Endometrial microvascular endothelial cells (primary cell): ENCODE data around the gene C19orf12. TPM values are rescaled to one million over a fixed set of nuclear protein-coding genes. Genes with fewer than 3 reads are reported as not detected.
"Not testable (repeated sequence)": the region's sequence is repeated elsewhere in the genome, so short reads cannot be mapped to it uniquely, and the experiment has no call there.

Experiments used
- in situ Hi-C: cut with HindIII; loops from 2 replicates; pipeline ENCODE4 v1.10.0; 2017; ENCODE audit warnings: low sequenced_read_pairs, low pct_unique_long_range_greater_than_20kb; ENCODE audit errors: inconsistent ontology term
- total RNA-seq: library from RNA; depleted of rRNA; stranded (reverse); fragments of >200 nt; gene quantifications from one replicate; pipeline ENCODE4 v1.2.3, GENCODE V29; 2015; ENCODE audit errors: inconsistent ontology term

Gene C19orf12
- total RNA-seq, 1 donor from 2014 or later, result 30.4 TPM

GRCh38 chr19:29737461-29738000 lies 22.5 kb upstream of the C19orf12 start:
- in situ Hi-C loops, result no loop called here

DNA sequence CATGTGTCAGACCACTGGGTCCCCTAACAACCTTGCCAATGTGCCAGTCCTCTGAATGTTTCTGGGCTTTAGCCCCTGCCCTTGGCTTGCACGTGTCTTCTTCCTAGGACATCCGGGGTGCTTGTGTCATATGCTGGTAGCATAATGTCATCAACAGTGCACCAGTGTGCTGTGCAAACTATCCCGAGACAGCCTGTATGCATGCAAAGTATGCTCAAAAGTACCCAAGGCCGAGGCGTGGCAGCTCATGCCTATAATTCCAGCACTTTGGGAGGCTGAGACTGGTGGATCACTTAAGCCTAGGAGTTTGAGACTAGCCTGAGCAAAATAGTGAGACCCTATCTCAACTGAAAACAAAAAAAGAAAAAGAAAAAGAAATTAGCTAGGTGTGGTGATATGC lies 20.8 kb upstream of the C19orf12 start:
- in situ Hi-C loops, result no loop called here

DNA sequence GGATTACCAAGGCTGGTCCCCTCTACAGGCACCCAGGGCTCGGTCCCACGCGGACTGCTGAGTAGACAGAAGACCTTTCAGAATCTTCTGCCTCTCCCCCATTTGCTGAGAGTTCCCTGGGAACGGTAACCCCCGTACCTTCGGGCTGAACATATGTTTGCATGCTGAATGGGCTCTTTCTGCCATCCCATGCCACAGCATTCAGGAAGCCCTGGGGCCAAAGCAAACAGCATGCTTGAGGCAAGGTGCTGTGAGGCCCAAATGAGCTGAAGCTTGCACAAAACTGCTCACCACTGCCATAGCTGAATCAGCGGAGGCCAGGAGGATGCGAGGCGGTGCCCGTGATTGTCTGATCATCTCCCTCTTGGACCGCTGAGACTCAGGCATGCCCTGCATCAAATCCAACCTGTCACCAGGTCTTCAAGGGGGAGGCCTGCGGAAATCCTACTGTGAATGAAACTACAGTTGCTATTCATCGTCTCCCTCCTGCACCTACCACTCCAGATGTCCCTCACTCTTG lies 16.3 kb upstream of the C19orf12 start:
- in situ Hi-C loops, result no loop called here

DNA sequence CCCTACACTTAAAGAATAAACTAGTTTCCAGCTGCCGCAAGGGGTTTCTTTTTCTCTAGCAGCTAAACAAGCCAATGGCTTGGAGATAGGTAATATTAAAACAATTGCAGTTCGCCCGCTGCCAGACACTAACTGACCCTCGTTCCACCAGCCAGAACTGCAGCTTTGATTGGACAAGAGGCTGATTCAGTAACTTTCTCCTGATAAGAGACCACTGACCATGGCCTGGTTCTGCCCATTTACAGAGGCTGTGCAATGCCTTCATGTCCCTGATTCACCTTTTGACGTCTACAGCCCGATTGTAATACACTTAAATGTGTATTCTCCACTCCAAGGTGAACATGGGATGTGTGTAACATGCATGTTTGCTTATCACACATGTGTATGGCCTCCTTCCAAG lies 12.8 kb upstream of the C19orf12 start:
- in situ Hi-C loops, result no loop called here

GRCh38 chr19:29724746-29725145 lies 9.7 kb upstream of the C19orf12 start:
- in situ Hi-C loops, result no loop called here

DNA sequence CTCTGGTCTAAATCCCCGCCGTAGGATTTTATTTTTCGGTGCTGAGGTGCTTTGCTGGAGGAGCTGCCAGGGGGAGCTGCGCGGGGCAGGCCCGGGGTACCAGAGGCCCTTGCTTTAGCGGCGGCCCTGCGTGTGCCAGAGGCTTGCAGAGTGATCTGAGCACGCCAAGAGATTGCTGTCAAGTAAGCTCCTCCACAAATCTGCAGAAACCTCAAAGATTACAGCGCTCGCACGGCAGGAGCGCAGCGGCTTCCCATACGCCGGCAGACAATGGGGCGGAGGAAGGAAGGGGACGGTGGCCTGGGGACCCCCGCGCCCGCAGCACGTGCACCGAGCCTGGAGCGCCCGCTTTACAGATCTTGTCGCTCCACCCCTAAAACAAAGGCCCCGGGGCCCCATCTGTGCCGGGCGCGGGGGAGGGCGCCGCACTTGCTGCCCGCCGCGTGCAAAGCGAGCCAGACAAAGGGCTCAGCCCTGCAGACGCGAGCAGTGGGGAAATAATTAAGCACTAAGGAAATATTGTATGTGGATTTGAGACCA lies 9.1 kb upstream of the C19orf12 start:
- in situ Hi-C loops, result no loop called here

DNA sequence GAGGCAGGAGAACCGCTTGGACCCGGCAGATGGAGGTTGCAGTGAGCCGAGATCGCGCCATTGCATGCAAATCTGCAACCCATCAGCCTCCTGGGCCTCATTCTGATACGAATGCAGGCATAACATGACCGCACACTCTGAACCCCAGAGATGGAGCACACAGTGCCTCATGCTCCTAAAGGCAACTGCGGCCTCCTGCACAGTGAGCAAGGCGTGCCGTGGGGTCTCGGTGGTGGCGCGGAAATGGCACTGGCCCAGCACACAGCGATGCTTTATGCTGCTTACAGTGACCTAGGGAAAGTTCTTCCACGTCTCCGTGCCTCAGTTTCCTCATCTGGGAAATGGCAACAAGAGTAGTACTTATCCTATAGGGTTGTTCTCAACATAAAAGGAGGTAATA lies 2.0 kb upstream of the C19orf12 start:
- in situ Hi-C loops, result loop anchor here (10.0 kb wide), 1 partner anchor 112 kb away; the partner anchor contains the start of gene POP4

- in situ Hi-C loops, result loop anchor here (10.0 kb wide), 1 partner anchor 111 kb away; the partner anchor contains the start of gene POP4
Measured at GRCh38 chr19:29715701-29716581, 880 bp upstream of the C19orf12 start.

- in situ Hi-C loops, result loop anchor here (10.0 kb wide), 1 partner anchor 110 kb away; the partner anchor contains the start of gene POP4
Measured at GRCh38 chr19:29714371-29714952, 599 bp downstream of the C19orf12 start.

DNA sequence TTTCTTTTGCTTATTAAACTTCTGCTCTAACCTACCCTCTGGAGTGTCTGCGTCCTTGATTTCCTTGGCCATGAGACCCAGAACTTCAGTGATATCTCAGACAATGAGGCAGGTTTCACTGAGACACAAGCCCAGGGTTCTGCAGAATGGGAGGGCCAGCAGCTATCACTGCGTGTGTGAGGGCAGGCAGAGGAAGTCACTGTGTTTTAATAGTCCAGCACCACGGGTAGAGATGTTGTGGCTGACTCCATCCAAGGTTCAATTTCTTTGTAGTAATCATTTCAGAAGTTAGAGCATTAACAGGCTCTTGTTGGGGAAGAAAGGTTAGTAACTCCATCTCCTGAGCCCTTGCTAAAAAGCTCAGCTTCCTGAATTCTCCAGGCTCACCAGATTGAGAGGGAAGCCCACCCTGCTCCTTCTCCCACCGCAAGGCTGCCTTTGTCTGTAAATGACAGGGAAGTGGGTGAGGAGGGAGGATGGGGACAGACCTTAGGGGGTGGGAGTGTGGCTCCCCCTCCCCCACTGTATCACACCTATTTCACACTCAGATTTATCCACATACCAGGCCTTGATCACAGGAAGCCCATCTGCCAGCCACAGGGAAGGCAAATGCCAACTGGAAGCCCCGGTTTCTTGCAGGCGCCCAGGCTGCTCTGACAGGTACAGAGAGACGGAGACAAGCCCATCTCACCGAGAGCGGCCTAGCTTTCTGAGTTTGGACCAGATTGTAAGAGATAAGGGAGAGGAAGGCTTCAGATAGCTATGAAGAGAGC lies 2.1 kb downstream of the C19orf12 start:
- in situ Hi-C loops, result loop anchor here (10.0 kb wide), 1 partner anchor 108 kb away; the partner anchor contains the start of gene POP4

DNA sequence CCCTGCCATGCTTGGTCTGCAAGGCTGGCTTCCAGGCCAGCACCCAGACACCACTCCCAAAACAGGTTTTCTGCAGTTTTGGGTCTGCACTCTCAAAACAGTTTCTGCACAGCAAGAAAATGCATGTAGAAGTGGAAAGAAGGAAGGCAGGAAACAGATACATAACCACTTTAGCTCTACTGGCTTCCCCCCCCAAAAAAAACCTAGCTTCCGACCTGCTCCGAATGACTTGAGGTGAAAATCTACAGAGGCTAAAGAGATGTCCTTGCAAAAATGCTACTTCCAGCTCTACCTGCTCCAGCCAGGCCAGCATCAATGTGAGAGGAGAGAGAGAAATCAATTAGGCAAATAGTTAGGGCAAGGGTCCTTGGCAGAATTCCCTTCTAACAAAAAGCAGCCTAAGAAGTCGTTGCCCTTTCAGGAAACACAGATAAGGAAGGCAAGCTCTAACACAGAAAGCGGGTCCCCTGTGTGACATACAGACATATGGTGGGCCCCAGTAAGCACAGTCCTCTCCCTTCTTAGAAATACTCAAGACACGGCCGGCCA lies 3.4 kb downstream of the C19orf12 start:
- in situ Hi-C loops, result loop anchor here (10.0 kb wide), 1 partner anchor 107 kb away; the partner anchor contains the start of gene POP4

DNA sequence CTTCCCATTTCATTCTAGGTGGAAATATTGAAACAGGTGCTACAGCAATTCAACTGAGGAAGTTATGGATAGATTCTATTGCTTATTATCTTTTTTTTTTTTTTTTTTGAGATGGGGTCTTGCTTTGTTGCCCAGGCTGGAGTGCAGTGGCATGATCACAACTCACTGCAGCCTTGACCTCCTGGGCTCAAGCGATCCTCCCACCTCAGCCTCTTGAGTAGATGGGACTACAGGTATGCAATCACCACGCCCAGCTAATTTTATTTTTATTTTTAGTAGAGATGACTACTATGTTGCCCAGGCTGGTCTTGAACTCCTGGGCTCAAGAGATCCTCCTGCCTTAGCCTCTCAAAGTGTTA lies 5.6 kb downstream of the C19orf12 start:
- in situ Hi-C loops, result not testable (repeated sequence)

DNA sequence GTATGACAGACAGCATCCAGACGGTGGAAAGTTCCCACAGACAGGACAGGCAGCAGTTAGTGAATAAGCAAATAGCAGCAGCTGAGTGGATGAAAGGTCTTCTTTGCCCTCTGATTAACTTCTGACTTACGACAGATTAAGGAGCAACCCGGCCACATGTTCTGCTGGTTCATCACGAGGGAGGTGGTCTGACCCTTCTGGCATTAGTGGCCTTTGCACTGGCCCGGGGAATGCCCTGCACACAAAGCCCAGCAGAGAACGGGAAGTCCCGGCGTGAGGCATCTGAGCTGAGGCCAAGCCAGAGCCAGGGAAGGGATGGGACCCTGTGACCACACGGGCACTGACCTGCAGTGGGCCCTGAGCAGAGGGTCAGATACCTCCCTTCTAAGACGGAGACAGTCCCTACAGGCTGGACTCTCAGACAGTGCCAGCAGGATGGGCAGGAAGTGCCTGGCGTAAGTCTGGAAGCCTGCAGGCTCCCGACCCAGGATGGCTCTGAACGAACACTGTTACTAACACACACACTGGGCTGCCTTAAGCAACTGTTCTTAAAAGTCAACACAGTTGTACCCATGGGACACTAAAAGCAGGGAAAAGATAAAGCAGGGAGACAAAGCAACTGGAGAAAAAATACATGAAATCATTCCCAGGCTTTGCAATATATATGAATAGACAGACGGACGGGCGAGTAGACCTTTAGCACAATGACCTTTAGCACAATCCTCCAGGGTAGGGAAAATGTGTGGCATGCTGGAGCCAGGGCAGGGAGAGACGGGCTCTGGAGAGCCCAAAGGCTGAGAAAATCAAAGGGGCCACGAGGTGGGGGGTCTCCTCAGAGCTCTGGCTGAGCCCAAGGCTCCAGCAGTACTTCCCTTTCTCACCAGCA lies 6.3 kb downstream of the C19orf12 start:
- in situ Hi-C loops, result no loop called here

- in situ Hi-C loops, result no loop called here
Measured at GRCh38 chr19:29706635-29707034, 8.4 kb downstream of the C19orf12 start.

- in situ Hi-C loops, result no loop called here
Measured at GRCh38 chr19:29705706-29706105, 9.4 kb downstream of the C19orf12 start.

DNA sequence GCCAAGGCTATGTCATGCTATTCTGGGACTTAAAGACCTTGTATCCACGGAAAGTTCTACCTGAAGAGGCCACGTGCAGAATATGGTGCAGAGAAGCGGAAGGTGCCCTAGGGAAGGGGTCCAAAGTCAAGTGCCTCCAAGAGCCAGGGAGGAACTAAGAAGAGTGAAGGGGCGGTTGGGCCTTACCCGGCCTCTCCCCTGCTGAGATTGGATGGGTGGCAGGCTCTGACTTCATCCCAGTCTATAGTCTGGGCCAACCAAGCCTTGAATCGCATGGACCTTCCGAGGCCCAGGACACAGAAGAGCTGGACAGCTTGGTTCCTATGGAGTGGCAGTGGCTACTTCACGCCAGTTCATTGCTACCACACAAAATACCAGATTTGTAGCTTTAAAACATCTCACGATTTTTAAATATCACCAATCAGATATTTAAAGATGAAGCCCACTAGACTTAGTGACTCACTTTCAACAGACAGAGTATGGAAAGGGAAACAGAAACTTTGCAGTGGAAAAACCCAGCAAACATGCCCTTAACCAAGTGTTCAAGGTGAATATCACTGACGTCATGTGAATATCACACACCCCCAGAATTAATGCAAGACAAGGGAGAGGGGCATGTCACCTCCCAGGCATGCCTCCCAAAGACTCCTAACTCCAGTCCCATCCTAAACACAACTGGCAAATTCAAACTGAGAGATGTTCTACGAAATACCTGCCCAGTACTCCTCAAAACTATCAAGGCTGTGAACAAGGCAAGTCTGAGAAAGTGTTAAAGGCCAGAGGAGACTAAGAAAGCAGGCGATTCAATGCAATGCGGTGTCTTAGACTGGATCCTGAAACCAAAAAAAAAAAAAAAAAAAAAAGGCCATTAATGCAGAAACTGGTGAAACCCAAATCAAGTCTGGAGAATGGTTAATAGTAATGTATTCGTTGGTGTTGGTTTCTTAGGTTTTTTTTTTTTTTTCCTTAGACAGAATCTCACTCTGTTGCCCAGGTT lies 10.2 kb downstream of the C19orf12 start:
- in situ Hi-C loops, result no loop called here
